DMS 273 treated with DMSO at 0.1 percent for 48 hours (cell line): Measurements from ENCODE around the gene HLA-E.
"Not testable (repeated sequence)": the region's sequence is repeated elsewhere in the genome, so short reads cannot be mapped to it uniquely, and the experiment has no call there.

Source experiments
- DNase-seq: peaks from one replicate; lab custom pipeline; 2025; lab: John Stamatoyannopoulos, UW

HLA-E gene

DNA sequence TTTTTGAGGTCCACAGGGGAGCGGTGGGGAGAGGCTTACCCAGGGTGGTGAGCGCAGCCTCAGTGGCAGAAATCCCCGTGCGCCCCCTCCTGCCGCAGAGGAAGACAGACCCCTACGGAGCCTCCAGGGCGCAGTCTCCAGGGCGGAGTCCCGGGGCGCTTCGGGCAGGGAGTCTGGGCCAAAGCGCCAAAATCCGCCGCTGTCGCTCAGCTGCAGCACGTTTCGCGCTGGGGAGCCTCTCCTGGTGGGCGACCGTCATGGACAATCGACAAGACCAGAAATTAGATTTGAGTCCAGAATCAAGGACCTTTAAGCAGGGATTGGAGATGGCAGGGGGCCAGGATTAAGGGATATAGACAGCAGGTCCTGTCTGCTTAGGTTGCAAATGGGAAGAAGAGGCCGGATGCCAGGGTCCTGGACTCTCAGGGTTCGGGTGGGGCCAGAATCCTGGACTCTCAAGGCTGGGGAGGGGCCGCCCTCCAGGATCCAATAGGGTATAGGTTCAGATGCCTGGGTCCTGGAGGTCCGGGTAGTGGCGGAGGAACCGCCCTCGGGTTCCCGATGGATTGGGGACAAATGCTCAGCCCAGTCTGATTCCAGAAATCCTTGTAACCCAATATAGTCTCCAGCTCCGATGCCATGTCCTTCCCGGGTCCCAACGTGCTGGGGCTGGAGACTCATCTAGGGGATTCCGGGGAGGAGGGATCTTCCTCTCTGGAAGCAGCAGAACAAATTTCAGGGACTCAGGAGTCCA, 7.9 kb upstream of the HLA-E start:
- no peak for DNase-seq

DNA sequence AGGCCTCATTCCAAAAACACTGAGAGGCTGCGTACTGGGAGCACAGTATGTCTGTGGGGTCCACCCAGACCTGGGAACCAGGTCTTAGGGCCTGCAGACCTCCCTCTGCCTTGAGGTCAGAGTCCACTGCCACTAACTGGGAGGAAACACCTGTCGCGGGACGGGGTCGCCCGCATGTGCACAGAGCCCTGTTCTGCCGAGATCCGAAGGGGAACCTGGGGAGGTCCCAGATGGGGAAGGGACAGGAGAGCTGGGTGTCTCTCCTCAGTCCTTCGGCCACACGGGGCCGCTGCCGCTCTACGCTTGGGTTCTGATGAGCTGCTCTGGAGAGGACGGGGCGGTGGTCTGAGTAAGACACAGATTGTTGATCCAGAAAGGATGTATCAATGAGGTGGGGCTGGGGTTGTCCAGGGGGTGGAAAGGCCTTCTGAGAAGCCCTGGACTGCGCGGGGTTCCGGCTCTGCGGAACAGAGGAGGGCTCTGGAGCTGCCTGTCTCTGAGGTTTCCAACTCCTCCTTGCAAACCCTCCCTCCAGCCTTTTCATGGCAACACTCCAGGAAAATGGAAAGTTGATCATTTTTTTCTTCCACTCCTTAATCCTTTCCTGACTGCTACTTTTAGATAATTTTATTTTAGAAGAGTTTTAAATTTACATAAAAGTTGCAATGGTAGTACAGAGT, 7.2 kb upstream of the HLA-E start:
- peak; percentile 29 for DNase-seq

GRCh38 chr6:30483677-30484279, 5.5 kb upstream of the HLA-E start:
- DNase-seq: no peak

GRCh38 chr6:30485236-30485635, 4.1 kb upstream of the HLA-E start:
- no peak for DNase-seq

- DNase-seq: no peak
These were observed 1.4 kb upstream of the HLA-E start for GRCh38 chr6:30487926-30488325.

DNA sequence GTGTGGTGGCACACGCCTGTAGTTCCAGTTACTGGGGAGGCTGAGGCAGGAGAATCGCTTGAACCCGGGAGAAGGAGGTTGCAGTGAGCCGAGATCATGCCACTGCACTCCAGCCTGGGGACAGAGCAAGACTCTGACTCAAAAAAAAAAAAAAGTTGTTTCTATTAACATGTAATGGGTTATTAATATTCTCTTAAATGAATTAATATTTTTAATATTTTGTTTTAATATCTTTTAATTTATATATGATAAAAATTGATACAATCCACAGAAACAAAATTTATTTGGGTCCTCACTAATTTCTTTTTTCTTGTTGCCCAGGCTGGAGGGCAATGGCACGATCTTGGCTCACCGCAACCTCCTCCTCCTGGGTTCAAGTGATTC, 620 bp upstream of the HLA-E start:
- not testable (repeated sequence) for DNase-seq

DNA sequence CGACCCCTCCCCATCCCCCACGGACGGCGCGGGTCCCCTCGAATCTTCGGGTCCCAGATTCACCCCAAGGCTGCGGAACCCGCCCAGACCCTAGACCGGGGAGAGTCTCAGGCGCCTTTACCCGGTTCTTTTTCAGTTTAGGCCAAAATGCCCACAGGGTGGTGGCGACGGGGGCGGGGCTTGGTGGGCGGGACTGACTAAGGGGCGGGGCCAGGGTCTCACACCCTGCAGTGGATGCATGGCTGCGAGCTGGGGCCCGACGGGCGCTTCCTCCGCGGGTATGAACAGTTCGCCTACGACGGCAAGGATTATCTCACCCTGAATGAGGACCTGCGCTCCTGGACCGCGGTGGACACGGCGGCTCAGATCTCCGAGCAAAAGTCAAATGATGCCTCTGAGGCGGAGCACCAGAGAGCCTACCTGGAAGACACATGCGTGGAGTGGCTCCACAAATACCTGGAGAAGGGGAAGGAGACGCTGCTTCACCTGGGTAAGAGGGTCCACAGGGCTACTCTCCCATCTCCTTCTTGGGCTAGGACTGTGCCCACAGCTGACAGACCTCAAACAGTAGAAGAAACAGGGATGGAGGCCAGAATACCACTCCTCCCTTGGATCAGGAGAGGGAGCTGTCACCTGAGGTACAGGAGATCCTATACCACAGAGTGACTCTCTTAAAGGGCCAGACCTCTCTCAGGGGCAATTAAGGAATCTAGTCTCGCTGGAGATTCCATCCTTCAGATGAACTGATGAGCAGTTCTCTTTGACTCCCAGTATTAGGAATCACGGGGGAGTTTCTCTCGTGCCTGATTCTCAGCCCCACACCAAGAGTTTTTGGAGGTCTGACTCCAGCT, 942 bp downstream of the HLA-E start:
- DNase-seq: no peak

GRCh38 chr6:30491291-30491953, 2.1 kb downstream of the HLA-E start:
- DNase-seq: not testable (repeated sequence)

DNA sequence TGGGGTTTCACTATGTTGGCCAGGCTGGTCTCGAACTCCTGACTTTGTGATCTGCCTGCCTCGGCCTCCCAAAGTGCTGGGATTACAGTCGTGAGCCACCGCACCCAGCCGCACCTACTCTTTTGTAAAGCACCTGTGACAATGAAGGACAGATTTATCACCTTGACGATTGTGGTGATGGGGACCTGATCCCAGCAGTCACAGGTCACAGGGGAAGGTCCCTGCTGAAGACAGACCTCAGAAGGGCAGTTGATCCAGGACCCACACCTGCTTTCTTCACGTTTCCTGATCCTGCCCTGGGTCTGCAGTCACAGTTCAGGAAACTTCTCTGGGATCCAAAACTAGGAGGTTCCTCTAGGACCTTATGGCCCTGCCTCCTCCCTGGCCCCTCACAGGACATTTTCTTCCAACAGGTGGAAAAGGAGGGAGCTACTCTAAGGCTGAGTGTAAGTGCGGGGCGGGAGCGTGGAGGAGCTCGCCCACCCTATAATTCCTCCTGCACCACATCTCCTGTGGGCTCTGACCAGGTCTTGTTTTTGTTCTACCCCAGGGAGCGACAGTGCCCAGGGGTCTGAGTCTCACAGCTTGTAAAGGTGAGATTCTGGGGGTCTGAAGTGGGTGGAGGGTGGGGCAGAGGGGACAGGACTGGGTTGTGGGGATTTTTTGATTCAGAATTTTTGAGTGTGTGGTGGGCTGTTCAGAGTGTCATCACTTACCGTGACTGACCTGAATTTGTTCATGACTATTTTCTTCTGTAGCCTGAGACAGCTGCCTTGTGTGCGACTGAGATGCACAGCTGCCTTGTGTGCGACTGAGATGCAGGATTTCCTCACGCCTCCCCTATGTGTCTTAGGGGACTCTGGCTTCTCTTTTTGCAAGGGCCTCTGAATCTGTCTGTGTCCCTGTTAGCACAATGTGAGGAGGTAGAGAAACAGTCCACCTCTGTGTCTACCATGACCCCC, 3.0 kb downstream of the HLA-E start:
- DNase-seq: no peak

DNA sequence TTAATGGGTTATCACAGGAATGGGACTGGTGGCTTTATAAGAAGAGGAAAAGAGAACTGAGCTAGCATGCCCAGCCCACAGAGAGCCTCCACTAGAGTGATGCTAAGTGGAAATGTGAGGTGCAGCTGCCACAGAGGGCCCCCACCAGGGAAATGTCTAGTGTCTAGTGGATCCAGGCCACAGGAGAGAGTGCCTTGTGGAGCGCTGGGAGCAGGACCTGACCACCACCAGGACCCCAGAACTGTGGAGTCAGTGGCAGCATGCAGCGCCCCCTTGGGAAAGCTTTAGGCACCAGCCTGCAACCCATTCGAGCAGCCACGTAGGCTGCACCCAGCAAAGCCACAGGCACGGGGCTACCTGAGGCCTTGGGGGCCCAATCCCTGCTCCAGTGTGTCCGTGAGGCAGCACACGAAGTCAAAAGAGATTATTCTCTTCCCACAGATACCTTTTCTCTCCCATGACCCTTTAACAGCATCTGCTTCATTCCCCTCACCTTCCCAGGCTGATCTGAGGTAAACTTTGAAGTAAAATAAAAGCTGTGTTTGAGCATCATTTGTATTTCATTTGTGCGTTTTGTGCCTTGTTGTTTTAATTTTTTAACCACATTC, 4.4 kb downstream of the HLA-E start:
- DNase-seq: no peak

DNA sequence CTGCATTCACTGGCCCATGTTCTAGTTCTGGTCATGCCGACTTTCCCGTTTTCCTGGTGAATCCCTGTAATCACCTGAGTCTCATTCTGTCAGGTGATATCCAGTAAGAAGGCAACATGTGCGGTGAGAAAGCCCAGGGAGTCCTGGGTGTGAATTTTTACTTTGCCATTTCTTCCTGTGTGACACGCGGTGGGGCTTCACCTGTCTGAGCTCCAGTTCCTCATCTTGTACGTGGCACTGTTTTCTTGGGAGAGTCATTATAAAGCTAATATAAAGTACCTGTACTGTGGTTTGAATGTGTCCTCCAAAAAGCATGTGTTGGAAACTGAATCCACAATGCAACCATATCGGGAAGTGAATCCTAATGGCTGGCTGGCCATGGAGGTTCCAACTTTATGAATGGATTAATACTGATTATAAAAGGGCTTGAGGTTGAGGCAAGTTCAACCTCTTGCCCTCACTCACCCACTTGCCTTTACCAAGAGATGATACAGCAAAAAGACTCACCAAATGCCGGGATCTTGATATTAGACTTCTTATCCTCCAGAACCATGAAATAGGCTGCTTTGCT, 5.1 kb downstream of the HLA-E start:
- DNase-seq: no peak

GRCh38 chr6:30495060-30495459, 5.8 kb downstream of the HLA-E start:
- not testable (repeated sequence) for DNase-seq

DNA sequence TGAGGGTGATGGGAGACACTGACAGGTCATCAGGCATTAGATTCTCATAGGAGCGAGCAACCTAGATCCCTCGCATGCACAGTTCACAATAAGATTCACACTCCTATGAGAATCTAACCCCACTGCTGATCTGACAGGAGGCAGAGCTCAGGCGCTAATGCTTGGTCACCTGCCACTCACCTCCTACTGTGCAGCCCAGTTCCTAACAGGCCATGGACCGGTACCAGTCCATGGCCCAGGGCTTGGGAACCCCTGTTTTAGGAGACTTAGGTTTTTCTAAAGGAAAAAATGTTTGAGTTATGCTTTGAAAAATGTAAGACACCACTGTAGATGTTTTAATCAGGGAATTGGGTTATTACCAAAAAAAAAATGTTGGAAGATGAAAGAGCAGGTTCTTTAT, 6.7 kb downstream of the HLA-E start:
- DNase-seq: no peak

DNA sequence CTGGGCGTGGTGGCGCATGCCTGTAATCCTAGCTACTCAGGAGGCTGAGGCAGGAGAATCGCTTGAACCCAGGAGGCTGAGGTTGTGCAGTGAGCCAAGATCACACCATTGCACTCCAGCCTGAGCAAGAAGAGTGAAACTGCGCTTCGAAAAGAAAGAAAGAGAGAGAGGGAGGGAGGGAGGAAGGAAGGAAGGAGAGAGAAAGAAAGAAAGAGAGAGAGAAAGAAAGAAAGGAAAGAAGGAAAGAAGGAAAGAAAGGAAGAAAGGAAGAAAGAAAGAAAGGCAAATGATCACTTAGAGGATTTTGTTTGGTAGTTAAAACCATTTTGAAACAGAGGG, 7.9 kb downstream of the HLA-E start:
- DNase-seq: not testable (repeated sequence)

DNA sequence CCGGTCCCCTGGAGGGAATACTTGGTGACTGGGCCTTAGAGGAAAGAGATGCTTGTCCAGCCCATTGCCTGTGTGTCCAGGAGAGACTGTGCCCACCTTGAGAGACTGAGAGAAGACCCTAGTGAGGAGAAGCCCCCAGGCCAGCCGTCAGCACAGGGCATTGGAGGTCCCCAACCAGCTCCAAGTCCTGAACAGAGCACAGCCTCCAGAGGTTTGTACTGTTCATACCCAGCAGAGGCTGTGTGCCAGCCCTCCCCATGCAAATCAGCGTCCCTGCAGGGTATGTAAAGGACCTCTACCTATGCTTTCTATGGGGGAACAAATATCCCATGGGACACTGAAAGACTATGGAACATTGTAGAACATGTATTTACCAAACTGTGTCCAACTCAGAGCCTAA, 8.4 kb downstream of the HLA-E start:
- no peak for DNase-seq

DNA sequence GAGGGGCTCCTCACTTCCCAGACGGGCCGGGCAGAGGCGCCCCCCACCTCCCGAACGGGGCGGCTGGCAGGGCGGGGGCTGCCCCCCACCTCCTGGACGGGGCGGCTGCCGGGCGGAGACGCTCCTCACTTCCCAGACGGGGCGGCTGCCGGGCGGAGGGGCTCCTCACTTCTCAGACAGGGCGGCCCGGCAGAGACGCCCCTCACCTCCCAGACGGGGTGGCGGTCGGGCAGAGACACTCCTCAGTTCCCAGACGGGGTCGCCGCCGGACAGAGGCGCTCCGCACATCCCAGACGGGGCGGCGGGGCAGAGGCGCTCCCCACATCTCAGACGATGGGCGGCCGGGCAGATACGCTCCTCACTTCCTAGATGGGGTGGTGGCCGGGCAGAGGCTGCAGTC, 9.4 kb downstream of the HLA-E start:
- DNase-seq: not testable (repeated sequence)

DNA sequence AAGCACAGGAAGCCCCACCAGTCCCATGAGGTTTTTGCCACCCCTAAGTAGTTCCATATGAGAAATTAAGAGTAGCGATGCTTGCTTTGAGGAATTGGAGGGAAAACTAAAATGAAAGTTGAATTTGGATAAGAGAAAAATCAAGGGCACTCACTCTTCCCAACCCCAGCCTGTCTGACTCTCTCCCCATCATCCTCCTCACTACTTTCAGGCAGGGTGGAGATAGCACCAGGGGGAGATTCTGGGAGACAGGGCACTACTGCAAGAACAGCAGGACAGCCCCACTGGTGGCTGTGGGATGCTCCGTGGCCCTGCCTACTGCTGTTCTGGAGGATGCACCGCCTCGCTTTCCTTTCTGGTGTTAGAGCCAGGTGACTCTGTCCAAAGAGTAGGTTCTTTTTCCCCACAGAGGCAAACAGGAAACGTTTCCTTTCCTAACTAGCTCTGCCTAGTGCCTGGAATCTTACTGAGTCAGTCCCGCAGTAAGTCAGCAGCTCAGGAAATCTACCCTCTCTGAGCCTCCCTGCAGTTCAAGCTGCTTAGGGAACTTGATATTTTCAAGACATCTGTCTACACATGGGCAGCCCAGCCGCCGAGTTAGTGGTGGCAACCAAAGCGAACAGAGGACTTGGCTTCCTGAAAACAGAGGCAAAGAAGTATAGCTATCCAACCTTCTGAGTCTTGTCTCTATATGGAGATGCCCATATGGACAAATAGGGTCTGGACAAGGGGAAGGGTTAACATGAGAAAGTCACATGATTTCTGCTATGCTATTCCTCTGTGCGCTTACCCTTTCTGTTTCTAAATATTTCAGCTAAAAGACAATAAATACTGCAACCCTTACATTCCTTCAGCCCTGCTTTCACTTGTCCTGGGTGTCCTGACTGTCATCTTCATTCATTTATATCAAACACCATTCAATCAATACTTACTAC, 11.4 kb downstream of the HLA-E start:
- DNase-seq: no peak

GRCh38 chr6:30507849-30508827, 18.8 kb downstream of the HLA-E start:
- no peak for DNase-seq
